Activated T-cell treated with anti-CD3 and anti-CD28 coated beads, Interleukin-2, amount 50 U/mL, for 4 hours (primary cell): ENCODE measurements around the gene SURF4. TPM values are rescaled to one million over a fixed set of nuclear protein-coding genes. Genes with fewer than 3 reads are reported as not detected.

ENCODE experiments used
- ATAC-seq, 2 donors: fragments of 200-7000 bp; cut with Tn5 transposase; one replicate each; pipeline ENCODE4 v1.10.0; 2021
- DNase-seq: peaks from one replicate; pipeline ENCODE4 v3.0.0-alpha.2; 2020
- H3K27me3 Mint-ChIP-seq: one replicate; pipeline ENCODE4 v1.8.0; 2021; ENCODE audit warnings: low read depth, mixed read lengths
- H3K36me3 Mint-ChIP-seq: one replicate; pipeline ENCODE4 v1.8.0; 2022; ENCODE audit warnings: mixed read lengths; ENCODE audit not compliant: insufficient read depth
- H3K4me1 Mint-ChIP-seq: one replicate; pipeline ENCODE4 v1.8.0; 2021; ENCODE audit warnings: low read depth, mixed read lengths
- H3K4me3 Mint-ChIP-seq: one replicate; pipeline ENCODE4 v1.8.0; 2021; ENCODE audit warnings: mild to moderate bottlenecking, moderate library complexity, mixed read lengths
- H3K9me3 Mint-ChIP-seq: one replicate; pipeline ENCODE4 v1.8.0; 2021; ENCODE audit warnings: mixed read lengths
- total RNA-seq, 3 donors: library from RNA; stranded (reverse); gene quantifications; one replicate each; pipeline ENCODE4 v1.2.1, GENCODE V29; 2021

Gene SURF4
- total RNA-seq, 3 donors from 2014 or later: 235 to 292 (median 255) TPM

DNA sequence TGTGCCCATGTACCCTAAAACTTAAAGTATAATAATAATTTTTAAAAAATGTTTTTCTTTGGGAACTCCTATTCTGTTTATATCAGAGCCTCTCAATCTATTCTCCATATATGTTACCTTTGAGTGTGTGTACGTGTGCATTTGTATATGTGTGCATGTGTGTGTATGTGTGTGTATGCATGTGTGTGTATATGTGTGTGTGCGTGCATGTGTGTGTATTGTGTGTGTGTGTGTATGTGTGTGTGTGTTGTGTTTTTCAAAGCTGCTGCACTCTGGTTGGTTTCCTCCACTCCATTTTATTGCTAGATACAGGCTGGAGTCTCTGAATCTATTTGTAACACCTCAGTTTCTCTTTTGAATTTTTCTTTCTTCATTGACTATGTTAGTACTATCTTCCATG, 59.9 kb downstream of the SURF4 start:
- no peaks in the 10 kb centered on the region for H3K4me1 Mint-ChIP-seq
- no peaks in the 10 kb centered on the region for H3K36me3 Mint-ChIP-seq
- no peaks in the 10 kb centered on the region for H3K9me3 Mint-ChIP-seq
- ATAC-seq (no peak), DNase-seq (no peak)
- H3K27me3 Mint-ChIP-seq: peaks cover 5% of the 10 kb centered on the region
- H3K4me3 Mint-ChIP-seq: no peak overlapping the region

Other genes starting within 250 kb of the SURF4 start
- gene GBGT1, start 212.1 kb downstream of the SURF4 start, total RNA-seq: 1 to 10 TPM; 3.0 to 3.3 (median 3.2) TPM
- not detected for gene OBP2B, start 166.8 kb downstream of the SURF4 start, total RNA-seq
- under 1 TPM in 1 of 3 donors, not detected in 2; 0.08 TPM for gene ABO, start 100.9 kb downstream of the SURF4 start, total RNA-seq
- gene SURF6, start 39.9 kb downstream of the SURF4 start, total RNA-seq: 10 to 100 TPM; 56.0 to 61.7 (median 58.5) TPM
- 10 to 100 TPM; 52.8 to 58.6 (median 55.3) TPM for gene MED22, start 27.9 kb downstream of the SURF4 start, total RNA-seq
- 1,000 to 10,000 TPM; 3,573 to 3,630 (median 3,625) TPM for gene RPL7A, start 27.8 kb downstream of the SURF4 start, total RNA-seq
- gene SURF1, start 19.6 kb downstream of the SURF4 start, total RNA-seq: 10 to 100 TPM; 24.1 to 37.1 (median 30.6) TPM
- gene SURF2, start 19.5 kb downstream of the SURF4 start, total RNA-seq: 10 to 100 TPM; 48.0 to 64.1 (median 57.9) TPM
- under 1 TPM in 2 of 3 donors, not detected in 1; 0.16 to 0.42 TPM for gene STKLD1, start 306 bp upstream of the SURF4 start, total RNA-seq
- gene REXO4, start 42.0 kb upstream of the SURF4 start, total RNA-seq: 10 to 100 TPM; 67.5 to 79.5 (median 79.3) TPM
- under 1 TPM; 0.60 to 0.91 (median 0.79) TPM for gene ADAMTS13, start 46.3 kb upstream of the SURF4 start, total RNA-seq
- 1 to 10 TPM in 1 of 3 donors, under 1 TPM in 2; 0.73 to 1.1 (median 0.86) TPM for gene CACFD1, start 83.9 kb upstream of the SURF4 start, total RNA-seq
- 1 to 10 TPM; 4.9 to 5.3 (median 5.2) TPM for gene SLC2A6, start 103.0 kb upstream of the SURF4 start, total RNA-seq
- not detected for gene MYMK, start 148.9 kb upstream of the SURF4 start, total RNA-seq
- gene ADAMTSL2, start 158.6 kb upstream of the SURF4 start, total RNA-seq: under 1 TPM in 2 of 3 donors, not detected in 1; 0.08 to 0.14 TPM
- not detected for gene FAM163B, start 233.3 kb upstream of the SURF4 start, total RNA-seq